Activated naive CD8-positive, alpha-beta T cell treated with anti-CD3 and anti-CD28 coated beads, Interleukin-2, amount 10 ng/mL, durations not matched to agents 7 days and 5 days (primary cell): ENCODE measurements around the gene DIABLO. TPM values are rescaled to one million over a fixed set of nuclear protein-coding genes. Genes with fewer than 3 reads are reported as not detected.

ENCODE experiments used
- ATAC-seq: fragments of 150-1000 bp; cut with Tn5 transposase; one replicate; pipeline ENCODE4 v1.10.0; 2021; ENCODE audit warnings: low read depth, moderate library complexity
- POLR2A ChIA-PET: fragments of 350-600 bp; sonication (Branson Sonifier 250); formaldehyde crosslinking; loops from one replicate; lab custom pipeline; 2021; ENCODE audit warnings: antibody characterized with exemption; lab: Charles Lee
- DNase-seq: peaks from one replicate; pipeline ENCODE4 v3.0.0; 2021
- H3K27ac Mint-ChIP-seq: one replicate; pipeline ENCODE4 v1.8.0; 2022; ENCODE audit warnings: mild to moderate bottlenecking, mixed read lengths
- H3K27me3 Mint-ChIP-seq: one replicate; pipeline ENCODE4 v1.8.0; 2022; ENCODE audit warnings: mild to moderate bottlenecking, moderate library complexity, mixed read lengths
- H3K36me3 Mint-ChIP-seq: one replicate; pipeline ENCODE4 v1.8.0; 2021; ENCODE audit warnings: mild to moderate bottlenecking, mixed read lengths
- H3K4me1 Mint-ChIP-seq: one replicate; pipeline ENCODE4 v1.8.0; 2021; ENCODE audit warnings: mixed read lengths
- H3K4me3 Mint-ChIP-seq: one replicate; pipeline ENCODE4 v1.8.0; 2022; ENCODE audit warnings: mild to moderate bottlenecking, moderate library complexity, mixed read lengths
- H3K9me3 Mint-ChIP-seq: one replicate; pipeline ENCODE4 v1.8.0; 2021; ENCODE audit warnings: mixed read lengths
- total RNA-seq, 2 experiments: library from RNA; stranded (reverse); gene quantifications; one replicate each; pipeline ENCODE4 v1.2.3, GENCODE V29; 2021

Gene DIABLO
- total RNA-seq, 2 experiments from 2014 or later: 44.4 to 45.5 TPM

DNA sequence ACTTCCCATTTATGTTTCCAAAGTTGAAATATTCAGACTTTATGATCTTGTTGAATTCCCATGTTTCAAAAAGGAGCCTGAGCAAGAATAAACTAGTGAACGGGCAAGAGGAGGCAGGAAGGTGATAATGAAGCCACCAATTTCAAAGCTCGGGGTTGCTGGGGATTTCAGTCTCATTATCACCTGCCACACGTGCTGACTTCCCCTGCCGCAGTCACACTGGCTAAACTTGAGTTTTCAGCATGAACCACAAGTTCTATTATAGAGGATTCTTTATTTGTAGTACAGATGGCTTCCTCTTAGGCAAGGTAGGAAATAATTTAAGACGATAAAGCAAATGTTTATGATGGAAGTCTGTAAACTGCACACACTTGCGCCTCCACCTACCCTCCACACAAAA, 18.1 kb upstream of the DIABLO start:
- H3K27ac Mint-ChIP-seq: peak overlapping the region; percentile 81
- peak overlapping the region; percentile 61 for H3K4me3 Mint-ChIP-seq
- DNase-seq (no peak), ATAC-seq (no peak)
- peaks cover 14% of the 10 kb centered on the region for H3K4me1 Mint-ChIP-seq
- H3K36me3 Mint-ChIP-seq: peaks cover 16% of the 10 kb centered on the region
- no peaks in the 10 kb centered on the region for H3K9me3 Mint-ChIP-seq
- no peaks in the 10 kb centered on the region for H3K27me3 Mint-ChIP-seq
- POLR2A ChIA-PET: interaction anchor here (1.7 kb wide), 1 partner anchor 17 kb away, joined by 10 read pairs; the partner anchor contains the start of gene DIABLO

DNA sequence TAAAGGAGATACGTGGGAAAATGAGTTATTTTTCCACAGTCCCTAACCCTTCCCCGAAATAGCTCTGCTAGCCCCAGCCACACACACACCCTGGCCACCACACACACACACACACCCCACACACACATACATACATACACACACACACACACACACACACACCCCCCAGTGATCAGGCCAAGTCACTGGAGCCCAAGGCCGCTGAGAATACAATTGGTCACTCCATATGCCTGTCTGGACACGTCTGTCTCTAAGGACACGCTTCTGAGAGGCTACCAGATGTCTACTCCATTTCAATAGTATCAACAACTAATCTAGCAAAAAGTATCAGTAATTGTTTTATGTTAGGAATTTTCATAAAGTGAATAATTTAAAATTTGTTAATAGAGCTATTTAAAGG, 13.0 kb upstream of the DIABLO start:
- H3K4me3 Mint-ChIP-seq: no peak overlapping the region
- H3K36me3 Mint-ChIP-seq: peaks cover 12% of the 10 kb centered on the region
- H3K27me3 Mint-ChIP-seq: no peaks in the 10 kb centered on the region
- no peaks in the 10 kb centered on the region for H3K9me3 Mint-ChIP-seq
- no peak for ATAC-seq
- peaks cover under 1% of the 10 kb centered on the region for H3K4me1 Mint-ChIP-seq
- no peak for DNase-seq
- POLR2A ChIA-PET: no interaction called here
- H3K27ac Mint-ChIP-seq: no peak overlapping the region

DNA sequence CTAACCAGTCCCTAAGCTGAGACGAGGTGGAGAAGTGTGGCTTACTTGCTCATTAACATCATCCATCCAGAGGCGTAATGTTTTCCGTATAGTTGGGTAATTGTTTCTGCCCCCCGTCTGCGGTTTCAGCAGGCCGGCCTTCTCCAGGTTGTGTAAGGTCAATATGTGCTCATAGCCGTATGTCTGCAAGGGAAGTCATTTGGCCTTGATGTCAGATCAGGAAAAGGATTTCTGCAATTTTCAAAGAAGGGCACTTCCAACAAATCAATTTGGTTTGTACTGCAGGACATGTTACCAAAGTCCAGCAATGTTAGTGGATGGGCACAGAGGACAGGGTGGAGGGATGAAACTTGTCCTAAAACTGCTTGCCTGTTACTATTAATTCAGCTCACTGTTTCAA, 9.9 kb upstream of the DIABLO start:
- DNase-seq (no peak), ATAC-seq (no peak)
- POLR2A ChIA-PET: no interaction called here
- peaks cover 2% of the 10 kb centered on the region for H3K4me1 Mint-ChIP-seq
- peaks cover 12% of the 10 kb centered on the region for H3K36me3 Mint-ChIP-seq
- no peaks in the 10 kb centered on the region for H3K9me3 Mint-ChIP-seq
- no peak overlapping the region for H3K4me3 Mint-ChIP-seq
- no peaks in the 10 kb centered on the region for H3K27me3 Mint-ChIP-seq
- no peak overlapping the region for H3K27ac Mint-ChIP-seq

DNA sequence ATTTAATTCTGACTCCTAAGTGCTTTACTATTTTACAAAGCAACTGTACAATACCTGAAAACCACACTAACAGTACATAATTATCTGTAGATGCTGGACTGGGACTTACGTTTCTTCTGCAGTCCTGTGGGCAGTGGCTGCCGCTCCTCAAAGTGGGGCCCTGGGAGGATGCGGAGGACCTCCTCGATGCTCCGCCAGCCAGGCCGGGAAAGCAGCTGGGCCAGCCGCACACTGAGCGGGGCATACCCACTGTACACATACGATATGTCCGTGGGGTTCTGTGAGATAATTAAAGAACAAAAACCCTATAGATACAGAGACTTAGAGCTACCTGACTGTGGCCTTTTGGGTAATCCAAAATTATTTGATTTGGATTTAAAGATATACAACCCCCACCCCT, 6.8 kb upstream of the DIABLO start:
- no peaks in the 10 kb centered on the region for H3K27me3 Mint-ChIP-seq
- no peak overlapping the region for H3K4me3 Mint-ChIP-seq
- peaks cover 5% of the 10 kb centered on the region for H3K36me3 Mint-ChIP-seq
- peaks cover 8% of the 10 kb centered on the region for H3K4me1 Mint-ChIP-seq
- no peaks in the 10 kb centered on the region for H3K9me3 Mint-ChIP-seq
- DNase-seq: no peak
- ATAC-seq: no peak
- H3K27ac Mint-ChIP-seq: no peak overlapping the region
- POLR2A ChIA-PET: no interaction called here

- Mint-ChIP-seq H3K9me3 (no peaks in the 10 kb centered on the region), H3K36me3 (peaks cover 5% of the 10 kb centered on the region), H3K27me3 (no peaks in the 10 kb centered on the region), H3K27ac (no peak overlapping the region), H3K4me1 (peaks cover 18% of the 10 kb centered on the region), H3K4me3 (no peak overlapping the region)
- ATAC-seq (no peak), DNase-seq (no peak)
- POLR2A ChIA-PET: no interaction called here
Observed at GRCh38 chr12:122230798-122231197, 4.9 kb upstream of the DIABLO start.

DNA sequence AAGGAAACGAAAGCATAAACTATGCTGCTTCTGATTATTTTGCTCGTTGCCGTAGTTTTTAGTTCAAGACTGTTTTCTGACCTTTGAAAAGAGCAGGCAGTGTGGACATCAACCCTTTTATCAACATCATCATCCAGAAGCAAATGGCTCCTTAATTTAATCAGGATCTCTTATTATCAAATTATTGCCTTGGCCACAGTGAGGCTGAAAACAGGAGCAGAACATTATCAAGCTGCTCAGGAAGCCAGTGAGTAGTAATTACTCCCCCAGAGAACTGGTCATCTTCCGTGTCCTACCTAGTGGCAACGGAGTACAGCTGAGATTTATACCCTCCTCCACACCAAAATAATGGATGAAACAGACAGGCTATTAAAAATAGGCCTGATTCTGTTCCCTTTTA, 2.2 kb upstream of the DIABLO start:
- Mint-ChIP-seq H3K36me3 (peaks cover 8% of the 10 kb centered on the region), H3K27ac (peak overlapping the region; percentile 28), H3K4me3 (peak overlapping the region; percentile 82), H3K4me1 (peaks cover 30% of the 10 kb centered on the region), H3K9me3 (no peaks in the 10 kb centered on the region), H3K27me3 (no peaks in the 10 kb centered on the region)
- ATAC-seq (no peak), DNase-seq (no peak)
- POLR2A ChIA-PET: interaction anchor here (2.5 kb wide), 1 partner anchor 17 kb away, joined by 10 read pairs; no protein-coding TSS in a partner anchor

DNA sequence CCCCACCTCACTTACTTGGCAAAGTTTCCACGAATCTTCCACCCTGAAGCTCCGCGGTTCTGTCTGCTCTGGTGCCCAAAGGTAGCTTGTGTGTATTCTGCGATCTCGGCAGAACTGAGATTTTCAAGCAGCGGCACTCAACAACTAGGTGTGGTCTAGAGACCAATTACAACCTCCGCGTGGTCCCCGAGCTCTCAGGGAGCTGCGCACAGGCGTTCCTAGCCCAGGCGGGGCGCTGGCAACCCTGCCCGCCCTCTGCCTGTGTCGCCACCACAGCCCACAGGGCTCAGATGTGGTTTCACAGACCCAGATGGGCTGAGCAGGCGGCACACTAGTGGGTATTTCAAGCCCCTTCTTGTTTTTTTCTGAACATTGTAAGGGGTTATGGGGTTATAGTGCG, 1.5 kb upstream of the DIABLO start:
- Mint-ChIP-seq H3K27me3 (no peaks in the 10 kb centered on the region), H3K9me3 (no peaks in the 10 kb centered on the region), H3K4me3 (peak overlapping the region; percentile 82), H3K4me1 (peaks cover 32% of the 10 kb centered on the region), H3K27ac (peak overlapping the region; percentile 73), H3K36me3 (peaks cover 5% of the 10 kb centered on the region)
- DNase-seq (peak; percentile 62), ATAC-seq (no peak)
- POLR2A ChIA-PET: interaction anchor here (0.6 to 2.8 kb wide), 3 partner anchors 17 to 274 kb away, joined by 3 to 11 read pairs (median 10); partner anchors contain the start of gene ZCCHC8

- peak; percentile 61 for ATAC-seq
- H3K4me1 Mint-ChIP-seq: peaks cover 31% of the 10 kb centered on the region
Observed at GRCh38 chr12:122226366-122227125, 694 bp upstream of the DIABLO start.

GRCh38 chr12:122216445-122216844, 9.4 kb downstream of the DIABLO start:
- ATAC-seq (no peak), DNase-seq (no peak)
- H3K27ac Mint-ChIP-seq: no peak overlapping the region
- H3K27me3 Mint-ChIP-seq: no peaks in the 10 kb centered on the region
- POLR2A ChIA-PET: no interaction called here
- no peak overlapping the region for H3K4me3 Mint-ChIP-seq
- H3K4me1 Mint-ChIP-seq: peaks cover 8% of the 10 kb centered on the region
- no peaks in the 10 kb centered on the region for H3K9me3 Mint-ChIP-seq
- peaks cover 36% of the 10 kb centered on the region for H3K36me3 Mint-ChIP-seq

More at GRCh38 chr12:122226366-122227125, 694 bp upstream of the DIABLO start:
- Mint-ChIP-seq H3K4me3 (peak overlapping the region; percentile 82), H3K27ac (peak overlapping the region; percentile 73), H3K27me3 (no peaks in the 10 kb centered on the region), H3K9me3 (no peaks in the 10 kb centered on the region), H3K36me3 (peaks cover 5% of the 10 kb centered on the region)
- POLR2A ChIA-PET: interaction anchor here (0.6 to 2.8 kb wide), 8 partner anchors 8 to 274 kb away, joined by 3 to 11 read pairs (median 4); partner anchors contain the start of genes B3GNT4, MLXIP and ZCCHC8
- no peak for DNase-seq

DNA sequence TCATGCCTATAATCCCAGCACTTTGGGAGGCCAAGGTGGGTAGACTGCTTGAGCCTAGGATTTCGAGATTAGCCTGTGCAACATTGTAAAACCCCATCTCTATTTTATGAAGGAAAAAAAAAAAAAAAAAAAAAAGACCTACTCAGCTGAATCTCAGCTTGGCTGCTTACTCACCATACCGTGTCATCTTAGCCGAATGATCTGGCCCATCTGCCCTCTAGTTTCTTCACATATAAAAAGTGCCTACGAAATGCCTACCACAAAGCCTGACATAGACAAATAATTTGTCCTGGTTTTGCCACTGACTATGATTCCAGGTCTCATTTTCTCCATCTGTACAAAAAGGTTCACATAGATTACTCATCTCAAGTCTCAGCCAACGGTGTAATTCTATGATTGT, 10.1 kb downstream of the DIABLO start:
- Mint-ChIP-seq H3K4me1 (peaks cover 4% of the 10 kb centered on the region), H3K36me3 (peaks cover 33% of the 10 kb centered on the region), H3K27me3 (no peaks in the 10 kb centered on the region), H3K4me3 (no peak overlapping the region), H3K27ac (no peak overlapping the region), H3K9me3 (no peaks in the 10 kb centered on the region)
- ATAC-seq: no peak
- DNase-seq: no peak
- POLR2A ChIA-PET: interaction anchor here (0.6 kb wide), 1 partner anchor 268 kb away, joined by 3 read pairs; no protein-coding TSS in a partner anchor

DNA sequence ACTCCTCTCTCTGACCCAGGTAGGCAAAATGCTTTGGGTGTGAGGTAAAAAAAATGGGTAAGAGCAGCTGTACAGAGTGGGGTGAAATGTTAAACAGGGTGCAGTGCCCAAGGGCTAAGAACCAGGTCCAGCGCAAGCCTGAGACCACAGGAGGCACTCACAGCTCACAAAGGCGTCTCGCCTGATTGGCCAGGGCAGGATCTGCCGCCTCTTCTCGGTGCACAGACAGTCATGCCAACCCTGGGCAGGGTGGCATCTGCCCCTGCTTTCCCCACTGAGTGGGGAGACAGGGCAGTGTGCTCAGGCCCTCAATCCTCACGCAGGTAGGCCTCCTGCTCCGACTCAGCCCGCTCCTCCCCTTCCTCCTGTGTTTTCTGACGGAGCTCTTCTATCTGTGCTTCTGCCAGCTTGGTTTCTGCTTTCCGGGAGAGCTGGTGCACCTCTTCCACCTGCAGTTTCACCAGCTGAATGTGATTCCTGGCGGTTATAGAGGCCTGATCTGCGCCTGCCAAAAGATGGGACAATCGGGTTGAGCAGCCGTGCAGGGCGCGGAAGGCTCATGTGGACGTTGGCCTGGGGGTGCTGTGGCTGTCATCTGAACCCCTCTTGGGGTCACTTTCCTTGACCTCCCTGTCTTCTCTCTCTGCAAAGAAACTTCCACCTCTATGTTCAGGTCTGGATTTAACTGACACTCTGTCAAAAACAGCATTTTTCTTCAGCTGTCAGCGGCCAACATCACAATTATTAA, 17.6 kb downstream of the DIABLO start:
- Mint-ChIP-seq H3K27me3 (peaks cover 10% of the 10 kb centered on the region), H3K4me1 (peaks cover 3% of the 10 kb centered on the region), H3K4me3 (no peak overlapping the region), H3K27ac (no peak overlapping the region), H3K36me3 (peaks cover 17% of the 10 kb centered on the region), H3K9me3 (no peaks in the 10 kb centered on the region)
- ATAC-seq (no peak), DNase-seq (no peak)
- POLR2A ChIA-PET: no interaction called here

DNA sequence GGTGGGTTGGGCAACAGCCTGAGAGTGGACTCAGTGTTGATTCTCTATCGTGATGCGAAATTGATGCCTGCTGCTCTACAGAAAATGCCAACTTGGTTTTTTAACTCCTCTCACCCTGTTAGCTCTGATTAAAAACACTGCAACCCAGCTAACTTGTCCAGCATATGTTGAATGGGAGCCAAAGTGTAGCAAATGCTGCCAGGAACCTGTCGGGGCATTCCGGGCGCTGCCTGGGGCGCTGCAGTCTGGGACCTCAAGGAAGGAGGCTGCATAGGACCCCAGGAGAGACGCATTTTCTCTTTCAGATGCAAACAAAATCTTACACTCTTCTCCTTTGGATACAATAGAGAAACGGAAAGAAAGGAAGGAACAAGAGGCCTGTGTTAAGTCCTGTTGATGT, 18.5 kb downstream of the DIABLO start:
- no peak for ATAC-seq
- Mint-ChIP-seq H3K36me3 (peaks cover 17% of the 10 kb centered on the region), H3K27me3 (peaks cover 16% of the 10 kb centered on the region), H3K9me3 (no peaks in the 10 kb centered on the region), H3K4me3 (no peak overlapping the region), H3K4me1 (peaks cover 8% of the 10 kb centered on the region), H3K27ac (no peak overlapping the region)
- POLR2A ChIA-PET: no interaction called here
- no peak for DNase-seq

DNA sequence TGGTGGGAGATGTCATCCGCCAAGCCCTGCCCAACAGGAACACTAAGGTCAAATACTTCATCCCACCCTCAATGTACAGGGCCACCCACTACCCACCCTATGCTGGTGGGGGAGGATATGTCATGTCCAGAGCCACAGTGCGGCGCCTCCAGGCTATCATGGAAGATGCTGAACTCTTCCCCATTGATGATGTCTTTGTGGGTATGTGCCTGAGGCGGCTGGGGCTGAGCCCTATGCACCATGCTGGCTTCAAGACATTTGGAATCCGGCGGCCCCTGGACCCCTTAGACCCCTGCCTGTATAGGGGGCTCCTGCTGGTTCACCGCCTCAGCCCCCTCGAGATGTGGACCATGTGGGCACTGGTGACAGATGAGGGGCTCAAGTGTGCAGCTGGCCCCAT, 18.9 kb downstream of the DIABLO start:
- Mint-ChIP-seq H3K4me3 (no peak overlapping the region), H3K27me3 (peaks cover 18% of the 10 kb centered on the region), H3K4me1 (peaks cover 8% of the 10 kb centered on the region), H3K36me3 (peaks cover 13% of the 10 kb centered on the region), H3K9me3 (no peaks in the 10 kb centered on the region), H3K27ac (no peak overlapping the region)
- POLR2A ChIA-PET: no interaction called here
- no peak for DNase-seq
- no peak for ATAC-seq
